Type B pancreatic cell (in vitro differentiated cells): Measurements from ENCODE around the gene HELZ. TPM values are rescaled to one million over a fixed set of nuclear protein-coding genes. Genes with fewer than 3 reads are reported as not detected.
"Not testable (repeated sequence)": the region's sequence is repeated elsewhere in the genome, so short reads cannot be mapped to it uniquely, and the experiment has no call there.

ENCODE experiments used
- DNase-seq: peaks from one replicate; pipeline ENCODE4 v3.0.0; 2021; ENCODE audit warnings: mixed read lengths; ENCODE audit not compliant: unreplicated experiment; ENCODE audit errors: extremely low spot score
- H3K27ac Mint-ChIP-seq: 2 replicates; pipeline ENCODE4 v1.8.0; 2021; ENCODE audit warnings: mild to moderate bottlenecking, mixed read lengths
- H3K27me3 Mint-ChIP-seq: 2 replicates; pipeline ENCODE4 v1.8.0; 2021; ENCODE audit warnings: mixed read lengths
- H3K36me3 Mint-ChIP-seq: 2 replicates; pipeline ENCODE4 v1.8.0; 2021; ENCODE audit warnings: mixed read lengths
- H3K4me1 Mint-ChIP-seq: one replicate; pipeline ENCODE4 v1.8.0; 2021; ENCODE audit warnings: mixed read lengths; ENCODE audit not compliant: unreplicated experiment
- H3K4me3 Mint-ChIP-seq: 2 replicates; pipeline ENCODE4 v1.8.0; 2021; ENCODE audit warnings: mild to moderate bottlenecking, mixed read lengths
- H3K9me3 Mint-ChIP-seq: 2 replicates; pipeline ENCODE4 v1.8.0; 2021; ENCODE audit warnings: mixed read lengths
- total RNA-seq: library from RNA; stranded (reverse); gene quantifications from 2 replicates; pipeline ENCODE4 v1.2.1, GENCODE V29; 2021; ENCODE audit warnings: low replicate concordance
- TF ChIP-seq, protein P1 (sequence below): fragments of 200-600 bp; sonication (generic); conservative IDR thresholded peaks from 2 replicates; pipeline ENCODE4 v1.5.0; 2021; ENCODE audit warnings: antibody characterized with exemption, mild to moderate bottlenecking

HELZ gene
- total RNA-seq, 1 donor from 2014 or later: 55.1 TPM

DNA sequence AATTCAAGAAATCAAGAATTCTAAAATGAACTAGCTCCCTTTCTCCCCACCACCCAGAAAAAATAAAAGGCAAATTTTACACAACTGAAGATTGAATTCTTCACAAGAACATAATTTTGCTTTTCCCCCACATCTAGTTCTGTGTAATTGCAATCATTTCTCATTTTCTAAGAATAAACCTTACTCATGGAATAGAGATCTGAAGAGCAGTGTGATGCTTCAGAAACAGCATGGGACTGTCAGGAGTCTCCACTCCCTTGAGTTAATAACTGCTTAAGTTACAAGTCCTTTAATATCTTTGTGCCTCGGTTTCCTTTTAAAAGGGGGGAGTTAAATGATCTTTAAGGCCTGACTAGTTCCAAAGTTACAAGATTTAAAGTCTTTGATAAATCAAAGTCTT, 147.0 kb downstream of the HELZ start:
- peaks cover 16% of the 10 kb centered on the region for H3K36me3 Mint-ChIP-seq
- no peaks in the 10 kb centered on the region for H3K9me3 Mint-ChIP-seq
- no peaks in the 10 kb centered on the region for H3K4me1 Mint-ChIP-seq
- DNase-seq: no peak
- H3K4me3 Mint-ChIP-seq: no peak overlapping the region
- TF ChIP-seq, protein P1, sequence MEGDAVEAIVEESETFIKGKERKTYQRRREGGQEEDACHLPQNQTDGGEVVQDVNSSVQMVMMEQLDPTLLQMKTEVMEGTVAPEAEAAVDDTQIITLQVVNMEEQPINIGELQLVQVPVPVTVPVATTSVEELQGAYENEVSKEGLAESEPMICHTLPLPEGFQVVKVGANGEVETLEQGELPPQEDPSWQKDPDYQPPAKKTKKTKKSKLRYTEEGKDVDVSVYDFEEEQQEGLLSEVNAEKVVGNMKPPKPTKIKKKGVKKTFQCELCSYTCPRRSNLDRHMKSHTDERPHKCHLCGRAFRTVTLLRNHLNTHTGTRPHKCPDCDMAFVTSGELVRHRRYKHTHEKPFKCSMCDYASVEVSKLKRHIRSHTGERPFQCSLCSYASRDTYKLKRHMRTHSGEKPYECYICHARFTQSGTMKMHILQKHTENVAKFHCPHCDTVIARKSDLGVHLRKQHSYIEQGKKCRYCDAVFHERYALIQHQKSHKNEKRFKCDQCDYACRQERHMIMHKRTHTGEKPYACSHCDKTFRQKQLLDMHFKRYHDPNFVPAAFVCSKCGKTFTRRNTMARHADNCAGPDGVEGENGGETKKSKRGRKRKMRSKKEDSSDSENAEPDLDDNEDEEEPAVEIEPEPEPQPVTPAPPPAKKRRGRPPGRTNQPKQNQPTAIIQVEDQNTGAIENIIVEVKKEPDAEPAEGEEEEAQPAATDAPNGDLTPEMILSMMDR: no peak
- no peak overlapping the region for H3K27ac Mint-ChIP-seq
- H3K27me3 Mint-ChIP-seq: no peaks in the 10 kb centered on the region

- DNase-seq: no peak
- H3K36me3 Mint-ChIP-seq: peaks cover 20% of the 10 kb centered on the region
- no peaks in the 10 kb centered on the region for H3K9me3 Mint-ChIP-seq
- TF ChIP-seq, protein P1: no peak
- no peaks in the 10 kb centered on the region for H3K27me3 Mint-ChIP-seq
- H3K27ac Mint-ChIP-seq: no peak overlapping the region
- no peaks in the 10 kb centered on the region for H3K4me1 Mint-ChIP-seq
- H3K4me3 Mint-ChIP-seq: no peak overlapping the region
Observed at GRCh38 chr17:67096609-67097008, 148.4 kb downstream of the HELZ start.

DNA sequence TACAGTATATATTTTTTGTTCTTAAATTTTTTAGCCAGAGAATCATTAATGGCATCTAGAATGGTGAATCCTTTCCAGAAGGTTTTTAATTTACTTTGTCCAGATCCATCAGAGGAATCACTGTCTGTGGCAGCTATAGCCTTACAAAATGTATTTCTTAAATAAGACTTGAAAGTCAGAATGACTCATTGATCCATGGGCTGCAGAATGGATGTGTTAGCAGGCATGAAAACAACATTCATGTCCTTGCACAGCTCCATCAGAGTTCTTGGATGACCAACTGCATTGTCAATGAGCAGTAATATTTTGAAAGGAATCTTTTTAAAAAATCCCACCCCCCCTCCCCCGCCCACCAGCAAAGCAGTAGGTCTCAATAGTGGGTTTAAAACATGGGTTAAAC, 149.2 kb downstream of the HELZ start:
- Mint-ChIP-seq H3K9me3 (no peaks in the 10 kb centered on the region), H3K27ac (no peak overlapping the region), H3K27me3 (no peaks in the 10 kb centered on the region), H3K4me3 (no peak overlapping the region), H3K36me3 (peaks cover 20% of the 10 kb centered on the region), H3K4me1 (no peaks in the 10 kb centered on the region)
- TF ChIP-seq, protein P1: no peak
- no peak for DNase-seq

DNA sequence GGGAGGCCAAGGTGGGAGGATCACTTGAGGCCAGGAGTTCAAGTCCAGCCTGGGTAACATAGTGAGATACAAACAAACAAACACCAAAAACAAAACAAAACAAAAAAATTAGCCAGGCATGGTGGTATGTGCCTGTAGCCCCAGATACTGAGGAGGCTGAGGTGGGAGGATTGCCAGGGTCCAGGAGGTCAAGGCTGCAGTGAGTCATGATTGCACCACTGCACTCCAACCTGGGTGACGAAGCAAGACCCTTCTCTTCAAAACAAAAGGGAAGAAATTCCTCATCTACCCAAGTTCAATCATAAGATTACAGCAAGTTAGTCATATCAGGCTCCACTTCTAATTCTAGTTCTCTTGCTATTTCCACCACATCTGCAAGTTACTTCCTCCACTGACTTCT, 149.7 kb downstream of the HELZ start:
- not testable (repeated sequence) for H3K9me3 Mint-ChIP-seq, H3K27me3 Mint-ChIP-seq, H3K4me1 Mint-ChIP-seq, DNase-seq, H3K4me3 Mint-ChIP-seq, H3K27ac Mint-ChIP-seq
- peaks cover 22% of the 10 kb centered on the region for H3K36me3 Mint-ChIP-seq

- no peaks in the 10 kb centered on the region for H3K9me3 Mint-ChIP-seq
- H3K4me3 Mint-ChIP-seq: no peak overlapping the region
- H3K36me3 Mint-ChIP-seq: peaks cover 27% of the 10 kb centered on the region
- H3K27me3 Mint-ChIP-seq: no peaks in the 10 kb centered on the region
- TF ChIP-seq, protein P1: no peak
- H3K4me1 Mint-ChIP-seq: no peaks in the 10 kb centered on the region
- DNase-seq: no peak
- H3K27ac Mint-ChIP-seq: no peak overlapping the region
Observed at GRCh38 chr17:67093348-67093747, 151.6 kb downstream of the HELZ start.

GRCh38 chr17:67092710-67093109, 152.3 kb downstream of the HELZ start:
- H3K9me3 Mint-ChIP-seq, H3K4me3 Mint-ChIP-seq, DNase-seq, H3K27me3 Mint-ChIP-seq, H3K27ac Mint-ChIP-seq, H3K4me1 Mint-ChIP-seq: not testable (repeated sequence)
- peaks cover 28% of the 10 kb centered on the region for H3K36me3 Mint-ChIP-seq

DNA sequence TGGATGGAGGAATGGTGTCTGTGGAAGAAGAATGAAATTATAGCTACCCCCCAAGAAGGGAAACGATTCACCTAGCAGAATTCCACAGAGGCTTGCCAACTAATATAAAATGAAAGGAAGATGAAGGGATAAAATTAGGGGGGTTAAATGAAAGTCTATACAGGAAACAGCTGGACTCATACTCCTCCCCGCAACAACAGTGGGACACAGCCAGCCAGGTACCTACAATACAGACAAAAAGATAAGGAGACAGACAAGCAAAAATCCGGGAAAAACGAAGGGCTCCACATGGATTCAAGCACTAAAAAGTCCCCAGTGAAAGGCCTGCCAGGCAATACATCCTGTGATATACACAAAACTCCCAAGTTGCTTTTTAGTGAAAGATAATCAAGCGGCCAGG, 152.7 kb downstream of the HELZ start:
- Mint-ChIP-seq H3K4me1 (no peaks in the 10 kb centered on the region), H3K27me3 (no peaks in the 10 kb centered on the region), H3K9me3 (no peaks in the 10 kb centered on the region), H3K36me3 (peaks cover 32% of the 10 kb centered on the region), H3K27ac (no peak overlapping the region), H3K4me3 (no peak overlapping the region)
- no peak for DNase-seq
- TF ChIP-seq, protein P1: no peak
